Neuronal stem cell (in vitro differentiated cells): ENCODE measurements around the gene CFAP57.

Experiments used
- DNase-seq: peaks from one replicate; pipeline ENCODE4 v3.0.0-alpha.2; 2013; ENCODE audit warnings: low spot score
- H2AFZ ChIP-seq: one replicate; pipeline ENCODE4 v1.6.1; 2013; ENCODE audit warnings: mild to moderate bottlenecking, low read length, inconsistent platforms
- H2AK5ac ChIP-seq: 2 replicates; pipeline ENCODE4 v1.6.1; 2013; ENCODE audit warnings: low read depth, mild to moderate bottlenecking, inconsistent platforms, low read length, moderate library complexity, mixed read lengths
- H2BK120ac ChIP-seq: 2 replicates; pipeline ENCODE4 v1.6.1; 2013; ENCODE audit warnings: low read depth, mild to moderate bottlenecking, inconsistent platforms, low read length, moderate library complexity, mixed read lengths
- H2BK12ac ChIP-seq: one replicate; pipeline ENCODE4 v1.6.1; 2013; ENCODE audit warnings: low read length, inconsistent platforms
- H2BK15ac ChIP-seq: 2 replicates; pipeline ENCODE4 v1.6.1; 2013; ENCODE audit warnings: mild to moderate bottlenecking, low read length, inconsistent platforms, mixed read lengths
- H2BK5ac ChIP-seq: one replicate; pipeline ENCODE4 v1.6.1; 2013; ENCODE audit warnings: inconsistent platforms, mild to moderate bottlenecking, low read length, moderate library complexity
- H3K14ac ChIP-seq: one replicate; pipeline ENCODE4 v1.6.1; 2013; ENCODE audit warnings: low read length, inconsistent platforms
- H3K18ac ChIP-seq: 2 replicates; pipeline ENCODE4 v1.6.1; 2013; ENCODE audit warnings: low read length, inconsistent platforms
- H3K23ac ChIP-seq: 2 replicates; pipeline ENCODE4 v1.6.1; 2013; ENCODE audit warnings: low read depth, mild to moderate bottlenecking, mixed read lengths, low read length, inconsistent platforms; ENCODE audit not compliant: poor library complexity
- H3K27ac ChIP-seq: replicated peaks from 3 replicates; pipeline ENCODE4 v1.5.1; 2013; ENCODE audit warnings: low read length, inconsistent platforms
- H3K27me3 ChIP-seq, 3 experiments: 2 replicates each; pipeline ENCODE4 v1.6.1; 2013; ENCODE audit warnings: low read length in 3 of 3, mild to moderate bottlenecking in 2 of 3, inconsistent platforms in 1 of 3, low read depth in 1 of 3, mixed read lengths in 1 of 3, moderate library complexity in 1 of 3; ENCODE audit not compliant: control insufficient read depth in 3 of 3, insufficient read depth in 3 of 3
- H3K36me3 ChIP-seq, 2 donors: replicated peaks in 1 of 2; 2 replicates each; pipeline ENCODE4 v1.6.1; 2013; ENCODE audit warnings: low read length in 2 of 2; ENCODE audit not compliant: control insufficient read depth in 2 of 2, insufficient read depth in 2 of 2
- H3K4ac ChIP-seq: 2 replicates; pipeline ENCODE4 v1.6.1; 2013; ENCODE audit warnings: inconsistent platforms, mild to moderate bottlenecking, low read length, moderate library complexity
- H3K4me1 ChIP-seq, 2 donors: 1 replicate in 1 of 2; 2 replicates in 1 of 2; pipeline ENCODE4 v1.6.1; 2013; ENCODE audit warnings: low read length in 2 of 2, low read depth in 1 of 2; ENCODE audit not compliant: control insufficient read depth in 2 of 2, insufficient read depth in 1 of 2
- H3K4me2 ChIP-seq: one replicate; pipeline ENCODE4 v1.6.1; 2013; ENCODE audit warnings: mild to moderate bottlenecking, low read length, inconsistent platforms; ENCODE audit not compliant: insufficient read depth, poor library complexity, severe bottlenecking
- H3K4me3 ChIP-seq, 2 donors: 2 replicates each; pipeline ENCODE4 v1.5.1; 2013; ENCODE audit warnings: low read length in 2 of 2, mild to moderate bottlenecking in 2 of 2, inconsistent platforms in 1 of 2, moderate library complexity in 1 of 2
- H3K79me1 ChIP-seq: one replicate; pipeline ENCODE4 v1.6.1; 2013; ENCODE audit warnings: low read depth, mild to moderate bottlenecking, inconsistent platforms, low read length, moderate library complexity
- H3K9ac ChIP-seq: one replicate; pipeline ENCODE4 v1.6.1; 2013; ENCODE audit warnings: mild to moderate bottlenecking, low read depth, low read length, inconsistent platforms; ENCODE audit not compliant: poor library complexity
- H3K9me3 ChIP-seq, 2 donors: replicated peaks in 1 of 2; 2 replicates each; pipeline versions ENCODE3 to v1.6.1; 2013; ENCODE audit warnings: low read length in 2 of 2, mild to moderate bottlenecking in 2 of 2, inconsistent platforms in 1 of 2, low read depth in 1 of 2, mixed read lengths in 1 of 2, moderate library complexity in 1 of 2; ENCODE audit not compliant: control insufficient read depth in 2 of 2, insufficient read depth in 1 of 2
- H4K8ac ChIP-seq: one replicate; pipeline ENCODE4 v1.6.1; 2013; ENCODE audit warnings: low read depth, mild to moderate bottlenecking, inconsistent platforms, low read length, moderate library complexity
- H4K91ac ChIP-seq: one replicate; pipeline ENCODE4 v1.6.1; 2013; ENCODE audit warnings: low read length, low read depth, mild to moderate bottlenecking, inconsistent platforms; ENCODE audit not compliant: poor library complexity
- WGBS, 2 donors: extraction: QIAGEN DNeasy Blood & Tissue Kit; methylation state at CpG; one replicate each; pipeline ENCODE4 v1.1.7; 2013; ENCODE audit warnings: missing lambda C conversion rate in 2 of 2, mixed read lengths in 1 of 2; ENCODE audit not compliant: insufficient read length in 2 of 2, insufficient replicate concordance in 1 of 2; ENCODE audit errors: extremely low coverage in 2 of 2; 5-methylcytosine and 5-hydroxymethylcytosine counted together

CFAP57 gene

DNA sequence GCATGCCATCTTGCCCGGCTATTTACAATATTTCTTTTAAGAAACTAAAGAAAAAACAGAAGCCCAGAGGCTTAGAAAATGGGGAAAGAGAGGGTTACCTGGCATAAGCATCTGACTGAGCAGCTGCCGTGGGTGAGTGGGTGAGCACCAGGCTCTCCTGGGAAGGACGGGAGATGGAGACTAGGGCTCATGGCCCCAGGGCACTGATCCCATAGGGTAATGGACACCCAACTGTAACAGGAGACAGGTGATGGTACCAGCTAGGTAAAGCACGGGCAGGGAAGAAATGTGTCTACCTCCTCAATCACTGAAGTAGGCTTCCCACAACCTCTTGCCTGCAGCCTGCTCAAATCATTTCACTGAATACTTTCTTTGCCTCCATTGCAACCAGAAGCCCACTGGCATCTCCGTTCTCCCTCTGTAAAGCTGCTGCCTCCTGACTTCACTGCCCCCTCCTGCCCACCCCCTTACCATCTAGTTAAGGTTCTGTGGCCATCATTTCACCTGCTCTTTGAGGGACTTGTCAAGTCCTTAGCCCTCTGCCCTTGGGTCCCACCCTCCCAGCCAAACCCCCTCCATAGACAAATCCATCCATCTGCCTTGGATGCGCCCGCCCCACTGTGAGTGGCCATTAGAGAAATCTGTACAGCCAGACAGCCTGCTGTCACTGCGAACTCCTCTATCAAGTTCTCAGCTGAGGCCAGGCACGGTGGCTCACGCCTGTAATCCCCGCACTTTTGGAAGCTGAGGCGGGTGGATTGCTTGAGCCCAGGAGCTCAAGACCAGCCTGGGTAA, 103.9 kb downstream of the CFAP57 start:
- H3K79me1 ChIP-seq = no peaks in the 10 kb centered on the region
- H3K27ac ChIP-seq = no peak overlapping the region
- no peak overlapping the region for H3K9ac ChIP-seq
- no peak overlapping the region for H2AFZ ChIP-seq
- no peak overlapping the region for H2BK12ac ChIP-seq
- no peak overlapping the region for H2BK5ac ChIP-seq
- H3K9me3 ChIP-seq = peaks cover 0 to 5% of the 10 kb centered on the region in 2 donors
- H4K8ac ChIP-seq = no peak overlapping the region
- H3K4ac ChIP-seq = no peak overlapping the region
- peaks cover 0 to 11% (median 0%) of the 10 kb centered on the region in 3 experiments for H3K27me3 ChIP-seq
- no peak for DNase-seq
- no peak overlapping the region for H3K14ac ChIP-seq
- peak overlapping the region; percentile 26 for H2BK15ac ChIP-seq
- H3K18ac ChIP-seq = no peak overlapping the region
- peak overlapping the region; percentile 13 for H3K23ac ChIP-seq
- H2BK120ac ChIP-seq = no peak overlapping the region
- peak overlapping the region; percentile 41 for H2AK5ac ChIP-seq
- H3K4me1 ChIP-seq = peaks cover 3 to 7% of the 10 kb centered on the region in 2 donors
- no CpG with 5 or more reads among the region's 12 CpGs for WGBS, 2 donors
- no peak overlapping the region for H4K91ac ChIP-seq
- H3K4me2 ChIP-seq = no peak overlapping the region
- no peak overlapping the region for H3K4me3 ChIP-seq
- H3K36me3 ChIP-seq = no peaks in the 10 kb centered on the region

DNA sequence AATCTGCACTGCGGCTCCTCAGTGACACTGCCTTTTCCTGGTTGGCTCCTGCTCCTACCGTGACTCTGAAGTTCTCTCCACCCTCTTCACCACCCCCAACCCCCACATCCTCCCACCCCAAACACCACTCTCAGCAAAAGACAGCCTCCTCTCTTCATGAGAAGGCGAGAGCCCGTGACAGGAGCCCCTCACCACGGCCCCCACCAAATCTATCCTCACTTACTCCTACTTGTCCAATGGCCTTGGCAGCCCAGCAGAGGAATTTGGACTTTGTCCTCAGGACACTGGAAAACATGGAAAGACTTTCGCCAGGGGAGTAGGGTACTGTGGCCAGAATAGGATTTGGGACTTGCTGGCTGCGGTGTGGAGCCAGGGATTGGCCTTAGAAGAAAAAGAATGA, 104.5 kb downstream of the CFAP57 start:
- Histone ChIP-seq H3K14ac (no peak overlapping the region), H3K27ac (no peak overlapping the region), H3K9me3 (peaks cover 0 to 5% of the 10 kb centered on the region in 2 donors), H3K79me1 (no peaks in the 10 kb centered on the region), H3K4ac (no peak overlapping the region), H3K4me3 (no peak overlapping the region), H3K9ac (no peak overlapping the region), H3K23ac (no peak overlapping the region), H4K8ac (no peak overlapping the region), H3K36me3 (no peaks in the 10 kb centered on the region), H3K18ac (no peak overlapping the region), H3K4me1 (peaks cover 3% of the 10 kb centered on the region in 2 donors), H2AK5ac (no peak overlapping the region), H2BK120ac (no peak overlapping the region), H3K4me2 (no peak overlapping the region), H2BK12ac (no peak overlapping the region), H2BK15ac (no peak overlapping the region), H4K91ac (no peak overlapping the region), H2AFZ (no peak overlapping the region), H3K27me3 (peaks cover 0 to 6% (median 0%) of the 10 kb centered on the region in 3 experiments), H2BK5ac (no peak overlapping the region)
- DNase-seq = no peak
- no CpG with 5 or more reads among the region's 7 CpGs for WGBS, 2 donors

- Histone ChIP-seq H3K36me3 (no peaks in the 10 kb centered on the region), H3K4me1 (peaks cover 4 to 5% of the 10 kb centered on the region in 2 donors), H3K79me1 (no peaks in the 10 kb centered on the region), H2BK5ac (no peak overlapping the region), H3K4me2 (no peak overlapping the region), H2BK12ac (no peak overlapping the region), H2BK120ac (no peak overlapping the region), H2BK15ac (no peak overlapping the region), H4K8ac (no peak overlapping the region), H2AFZ (no peak overlapping the region), H3K4me3 (peak overlapping the region in 1 of 2 donors; percentile 31), H3K14ac (no peak overlapping the region), H3K23ac (no peak overlapping the region), H2AK5ac (no peak overlapping the region), H3K9ac (no peak overlapping the region), H3K27ac (no peak overlapping the region), H3K18ac (peak overlapping the region; percentile 15), H3K4ac (no peak overlapping the region), H3K27me3 (peaks cover 0 to 2% (median 0%) of the 10 kb centered on the region in 3 experiments), H3K9me3 (peaks cover 0 to 5% of the 10 kb centered on the region in 2 donors), H4K91ac (no peak overlapping the region)
- DNase-seq = no peak
- no CpG with 5 or more reads among the region's 7 CpGs for WGBS, 2 donors
Observed at GRCh38 chr1:43277116-43277876, 105.2 kb downstream of the CFAP57 start.

- peaks cover 9% of the 10 kb centered on the region in 2 donors for H3K4me1 ChIP-seq
- H2BK120ac ChIP-seq = peak overlapping the region; percentile 77
- H3K23ac ChIP-seq = peak overlapping the region; percentile 28
- H3K27me3 ChIP-seq = peaks cover 0 to 2% (median 0%) of the 10 kb centered on the region in 3 experiments
- H3K14ac ChIP-seq = no peak overlapping the region
- no peak overlapping the region for H2BK12ac ChIP-seq
- H3K27ac ChIP-seq = no peak overlapping the region
- no peak for DNase-seq
- WGBS, 2 donors = no CpG with 5 or more reads among the region's 5 CpGs
- H3K9ac ChIP-seq = no peak overlapping the region
- no peak overlapping the region for H3K4me2 ChIP-seq
- H2AFZ ChIP-seq = no peak overlapping the region
- H4K91ac ChIP-seq = no peak overlapping the region
- H3K36me3 ChIP-seq = no peaks in the 10 kb centered on the region
- no peaks in the 10 kb centered on the region for H3K79me1 ChIP-seq
- H2AK5ac ChIP-seq = peak overlapping the region; percentile 50
- peaks cover 0 to 5% of the 10 kb centered on the region in 2 donors for H3K9me3 ChIP-seq
- H4K8ac ChIP-seq = no peak overlapping the region
- H2BK15ac ChIP-seq = no peak overlapping the region
- peak overlapping the region; percentile 13 for H3K4ac ChIP-seq
- H3K4me3 ChIP-seq = no peak overlapping the region
- H2BK5ac ChIP-seq = peak overlapping the region; percentile 39
- peak overlapping the region; percentile 52 for H3K18ac ChIP-seq
Observed at GRCh38 chr1:43279161-43279560, 107.0 kb downstream of the CFAP57 start.
